GM19395 (cell line): Measurements from ENCODE around the gene MED15.
"Not testable (repeated sequence)": the region's sequence is repeated elsewhere in the genome, so short reads cannot be mapped to it uniquely, and the experiment has no call there.

Experiments
- ATAC-seq: cut with Tn5 transposase; IDR thresholded peaks from one replicate; pipeline ENCODE4 v1.9.1; 2021; ENCODE audit warnings: mild to moderate bottlenecking, moderate library complexity; ENCODE audit not compliant: unreplicated experiment

Gene MED15

GRCh38 chr22:20594486-20594885 is 87.1 kb downstream of the MED15 start:
- not testable (repeated sequence) for ATAC-seq

- no peak for ATAC-seq
Observed at GRCh38 chr22:20595461-20595860, 88.1 kb downstream of the MED15 start.

GRCh38 chr22:20599117-20599516 is 91.7 kb downstream of the MED15 start:
- ATAC-seq, result no peak

GRCh38 chr22:20600137-20600673 is 92.8 kb downstream of the MED15 start:
- no peak for ATAC-seq

- ATAC-seq, result no peak
Observed at GRCh38 chr22:20601308-20601707, 93.9 kb downstream of the MED15 start.

- no peak for ATAC-seq
Observed at GRCh38 chr22:20602609-20603164, 95.3 kb downstream of the MED15 start.

GRCh38 chr22:20604092-20604747 is 96.8 kb downstream of the MED15 start:
- no peak for ATAC-seq

- no peak for ATAC-seq
Observed at GRCh38 chr22:20604776-20605221, 97.4 kb downstream of the MED15 start.

GRCh38 chr22:20605328-20605727 is 97.9 kb downstream of the MED15 start:
- no peak for ATAC-seq

- ATAC-seq, result no peak
Observed at GRCh38 chr22:20606041-20606783, 98.8 kb downstream of the MED15 start.

GRCh38 chr22:20606784-20607128 is 99.3 kb downstream of the MED15 start:
- ATAC-seq, result no peak

GRCh38 chr22:20607157-20607907 is 99.9 kb downstream of the MED15 start:
- no peak for ATAC-seq

GRCh38 chr22:20610243-20610686 is 102.9 kb downstream of the MED15 start:
- ATAC-seq, result no peak

GRCh38 chr22:20610757-20611156 is 103.3 kb downstream of the MED15 start:
- ATAC-seq, result no peak

- ATAC-seq, result no peak
Observed at GRCh38 chr22:20611418-20611817, 104.0 kb downstream of the MED15 start.

- ATAC-seq, result no peak
Observed at GRCh38 chr22:20613301-20613700, 105.9 kb downstream of the MED15 start.

GRCh38 chr22:20615021-20615420 is 107.6 kb downstream of the MED15 start:
- no peak for ATAC-seq

- no peak for ATAC-seq
Observed at GRCh38 chr22:20615533-20616450, 108.4 kb downstream of the MED15 start.

- no peak for ATAC-seq
Observed at GRCh38 chr22:20616451-20617043, 109.1 kb downstream of the MED15 start.

- ATAC-seq, result no peak
Observed at GRCh38 chr22:20618488-20618887, 111.1 kb downstream of the MED15 start.
